Measurements from ENCODE around the gene LSAMP.

Gene LSAMP

DNA sequence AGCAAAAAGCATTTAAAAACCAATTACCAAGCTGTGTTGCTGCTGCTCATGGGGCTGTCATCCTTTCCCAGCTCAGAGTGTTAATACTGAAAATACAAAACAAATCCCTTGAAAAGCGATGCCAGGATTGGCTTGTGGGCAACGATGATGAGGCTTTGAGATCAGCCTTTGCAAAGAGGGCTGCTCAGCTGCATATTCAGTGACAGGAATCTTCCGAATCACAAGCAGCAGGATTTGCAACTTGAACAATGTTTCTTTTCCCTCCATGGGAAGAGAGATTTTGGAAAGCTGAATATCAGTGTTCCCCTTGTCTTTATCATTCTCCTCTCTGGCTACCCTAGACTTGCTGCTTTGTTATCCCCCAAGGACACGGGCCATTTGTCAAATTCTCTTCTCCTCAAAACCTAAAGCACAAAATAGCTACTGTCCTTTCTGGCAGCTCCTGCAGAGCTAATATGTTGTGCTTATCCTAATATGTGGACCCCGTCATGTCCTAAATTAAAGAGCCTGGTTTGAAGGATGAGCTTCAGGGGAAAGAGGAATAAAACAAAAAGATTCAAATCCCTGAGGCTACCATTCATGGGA, 446.2 kb downstream of the LSAMP start:
- DNase-seq, result no peak

DNA sequence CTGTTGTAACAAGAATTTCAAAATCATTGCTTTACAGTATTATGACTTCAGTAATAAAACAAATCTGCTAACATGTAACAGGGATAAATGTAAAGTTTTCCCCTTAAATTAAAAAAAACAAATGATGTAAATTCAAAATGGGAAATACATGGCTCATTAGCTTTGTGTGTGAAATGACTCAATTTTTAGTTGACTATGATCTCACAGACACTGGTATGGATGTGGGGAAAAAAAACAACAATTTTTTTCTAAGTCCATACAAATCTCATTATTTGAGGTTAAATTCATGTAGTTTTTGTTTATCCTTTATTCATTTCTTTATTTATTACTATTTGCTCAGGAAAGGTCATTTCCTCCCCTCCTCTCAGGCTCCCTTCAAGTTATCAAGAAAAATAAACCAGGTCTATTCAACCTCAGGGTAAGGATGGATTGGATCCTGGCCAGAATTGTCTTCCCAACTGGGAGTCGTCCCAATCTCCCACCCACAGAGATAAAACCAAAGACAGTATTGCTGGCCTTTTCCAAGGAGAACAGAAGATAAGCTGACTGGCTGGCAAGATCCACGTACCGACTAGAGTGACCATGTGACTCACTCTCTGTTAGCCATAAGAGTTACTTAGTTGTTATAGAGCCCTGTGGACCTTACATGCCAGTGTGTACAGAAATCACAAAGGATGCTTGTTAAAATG, 448.7 kb downstream of the LSAMP start:
- no peak for DNase-seq

DNA sequence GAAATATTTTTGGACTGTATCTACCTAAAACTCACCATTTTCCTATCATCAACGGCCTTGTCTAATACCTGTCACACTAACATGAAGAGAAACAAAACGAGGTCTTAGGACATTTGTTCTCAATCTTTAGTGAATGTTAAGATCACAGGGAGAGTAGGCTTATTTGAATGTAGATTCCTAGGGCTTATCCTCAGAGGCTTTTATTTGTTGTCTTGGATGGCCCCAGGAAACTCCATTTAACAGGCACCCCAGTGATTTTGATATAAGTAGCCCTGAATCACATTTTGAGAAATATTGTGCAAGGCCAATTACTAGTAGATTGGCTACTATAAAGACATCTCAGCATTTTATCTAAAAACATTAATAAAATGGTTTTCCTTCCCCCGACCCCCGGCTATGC, 454.6 kb downstream of the LSAMP start:
- DNase-seq, result no peak

DNA sequence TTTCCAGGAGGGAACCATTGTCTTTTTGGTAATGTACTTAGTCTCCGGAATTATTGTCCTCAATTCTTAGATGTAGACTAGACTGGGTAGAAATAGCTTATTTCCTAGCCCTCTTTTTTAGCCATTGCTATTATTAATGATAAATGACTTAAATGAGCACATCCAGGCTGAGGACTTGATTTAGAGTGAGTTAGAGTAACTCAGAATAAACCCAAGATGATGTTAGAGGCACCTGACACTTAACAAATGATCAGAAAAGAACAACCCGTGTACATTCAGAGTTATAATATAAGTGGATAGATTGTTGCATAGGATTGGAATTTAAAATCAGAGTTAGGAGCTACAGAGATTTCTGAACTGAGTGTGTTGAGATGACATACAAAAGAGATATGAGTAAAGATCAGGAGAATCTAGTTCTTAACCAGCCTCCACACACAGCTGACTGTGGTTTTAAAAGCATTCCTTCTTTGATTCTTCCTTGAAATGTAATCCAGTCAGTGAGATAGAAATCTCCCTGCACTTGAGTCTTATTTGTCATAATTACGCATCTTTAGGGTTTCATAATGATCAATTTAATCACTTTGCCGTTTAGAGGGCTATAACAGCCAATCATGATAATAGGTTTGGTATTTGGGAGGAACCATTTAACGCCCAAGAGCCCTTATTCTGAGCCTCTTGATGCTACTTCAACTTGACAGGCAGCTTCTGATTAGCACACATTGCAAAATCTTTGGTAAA, 455.4 kb downstream of the LSAMP start:
- DNase-seq, result no peak

GRCh38 chr3:115986555-115987207, 458.6 kb downstream of the LSAMP start:
- no peak for DNase-seq

GRCh38 chr3:115982629-115983028, 462.7 kb downstream of the LSAMP start:
- no peak for DNase-seq

DNA sequence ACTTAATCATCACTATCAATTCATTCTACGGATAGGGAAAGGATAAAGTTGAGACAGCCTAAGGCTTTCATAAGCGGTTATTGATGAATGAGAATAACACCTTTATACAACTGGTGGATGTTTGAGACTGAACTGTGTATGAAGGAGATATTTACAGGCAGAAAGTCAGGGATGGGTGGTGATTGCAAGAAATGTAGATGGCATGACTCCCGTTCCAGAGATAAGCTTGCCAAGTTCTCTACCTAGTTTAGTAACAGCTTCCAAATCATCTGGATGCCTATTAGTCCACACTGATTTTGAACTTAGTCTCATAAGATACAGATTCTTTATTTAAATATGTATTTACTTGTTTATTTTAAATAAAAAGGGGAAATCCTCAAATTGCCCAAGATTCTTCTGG, 463.2 kb downstream of the LSAMP start:
- no peak for DNase-seq

- no peak for DNase-seq
These were observed 464.6 kb downstream of the LSAMP start for GRCh38 chr3:115980709-115981108.

DNA sequence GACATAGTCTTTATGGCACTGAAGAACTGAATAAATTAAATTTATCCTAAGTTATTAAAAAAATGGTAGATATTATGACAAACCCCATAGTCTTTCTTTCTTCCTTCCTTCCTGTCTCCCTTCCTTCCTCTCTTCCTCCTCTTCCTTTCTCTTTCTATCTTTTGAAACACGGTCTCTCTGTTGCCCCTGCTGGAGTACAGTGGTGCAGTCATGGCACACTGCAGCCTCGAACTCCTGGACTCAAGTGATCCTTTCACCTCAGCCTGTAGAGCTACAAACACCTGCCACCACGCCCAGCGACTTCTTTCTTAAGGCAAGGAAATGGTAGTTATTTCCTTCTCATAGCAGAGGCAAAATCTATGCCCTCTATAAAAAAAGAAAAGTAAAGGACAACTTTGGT, 467.4 kb downstream of the LSAMP start:
- no peak for DNase-seq

DNA sequence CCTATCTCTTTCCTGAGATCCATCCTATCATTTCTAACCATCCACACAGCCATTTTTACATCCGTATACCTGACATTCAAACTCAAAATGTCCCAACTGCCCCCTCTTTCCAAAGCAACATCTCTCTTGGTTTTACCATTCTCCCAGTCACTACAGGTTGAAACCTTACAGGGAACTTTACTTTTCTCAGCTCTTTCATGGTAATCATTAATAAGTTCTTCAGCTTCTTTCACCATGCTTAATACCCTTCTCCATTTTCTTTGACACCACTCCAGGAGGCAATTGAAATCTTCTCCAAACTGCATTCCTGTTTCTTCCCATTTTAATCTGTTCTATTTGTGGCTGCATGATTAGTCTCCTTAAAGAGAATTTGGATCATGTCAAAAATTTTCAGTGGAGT, 469.5 kb downstream of the LSAMP start:
- no peak for DNase-seq

DNA sequence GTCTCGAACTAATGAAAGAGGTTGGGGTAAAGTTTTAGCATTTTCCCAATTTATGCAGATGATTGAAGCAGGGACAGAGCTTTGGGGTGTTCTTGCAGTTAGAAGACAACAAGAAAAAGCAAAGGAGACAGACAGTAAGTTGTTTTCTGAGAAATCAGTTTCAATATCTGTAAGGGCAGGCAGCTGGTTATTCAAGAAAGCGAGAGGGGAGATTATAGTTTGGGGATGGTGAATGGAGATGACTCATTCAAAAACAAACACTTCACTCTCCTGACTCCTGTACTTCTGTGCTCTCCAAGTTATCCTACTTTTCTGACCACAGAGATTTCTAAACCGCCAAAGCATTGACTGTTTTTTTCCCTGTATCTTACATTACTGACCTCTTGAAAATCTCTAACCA, 469.9 kb downstream of the LSAMP start:
- no peak for DNase-seq

- no peak for DNase-seq
These were observed 470.3 kb downstream of the LSAMP start for GRCh38 chr3:115974940-115975339.

- no peak for DNase-seq
These were observed 476.4 kb downstream of the LSAMP start for GRCh38 chr3:115968871-115969270.

GRCh38 chr3:115961380-115961779, 483.9 kb downstream of the LSAMP start:
- no peak for DNase-seq

GRCh38 chr3:115960799-115961198, 484.5 kb downstream of the LSAMP start:
- no peak for DNase-seq

DNA sequence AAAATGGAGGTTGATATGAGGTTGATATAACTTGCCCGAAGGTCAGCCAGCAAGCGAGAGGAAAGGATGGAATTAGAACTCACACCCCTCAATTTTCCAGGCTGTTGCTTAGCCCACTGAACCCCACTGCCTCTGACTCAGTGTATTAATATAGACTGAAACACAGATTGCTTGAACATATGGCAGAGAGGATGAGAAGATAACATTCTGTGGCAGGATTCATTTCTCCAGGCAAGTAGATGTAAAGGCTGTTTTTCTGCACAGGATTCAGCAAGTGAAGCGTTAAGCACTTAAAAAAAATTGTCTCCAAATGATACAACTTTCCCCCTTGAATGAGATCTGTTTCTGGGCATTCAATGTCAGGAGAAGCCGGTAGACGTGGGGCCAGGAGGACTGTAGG, 486.8 kb downstream of the LSAMP start:
- no peak for DNase-seq

- no peak for DNase-seq
These were observed 498.0 kb downstream of the LSAMP start for GRCh38 chr3:115947325-115947724.

- no peak for DNase-seq
These were observed 501.7 kb downstream of the LSAMP start for GRCh38 chr3:115943579-115943978.

GRCh38 chr3:115937054-115937453, 508.2 kb downstream of the LSAMP start:
- DNase-seq, result no peak

GRCh38 chr3:115932807-115933206, 512.5 kb downstream of the LSAMP start:
- no peak for DNase-seq

DNA sequence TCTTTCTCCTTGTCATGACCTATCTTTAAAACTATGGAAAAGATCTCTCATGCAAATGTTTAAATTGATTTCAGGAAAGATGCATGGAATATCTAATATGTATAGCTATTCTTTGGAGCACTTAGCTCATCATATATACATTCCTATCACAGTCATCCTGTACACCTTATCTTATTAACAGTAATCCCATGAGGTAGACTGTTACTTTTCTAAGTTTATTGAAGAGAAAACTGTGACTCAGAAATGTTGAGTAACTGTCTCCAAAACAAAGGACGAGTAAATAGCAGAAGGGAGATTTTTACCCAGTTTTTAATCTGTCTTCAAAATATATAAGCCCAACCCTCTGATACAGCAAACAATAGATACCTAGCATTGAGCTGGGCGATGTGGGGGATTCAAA, 513.7 kb downstream of the LSAMP start:
- no peak for DNase-seq

GRCh38 chr3:115930922-115931321, 514.4 kb downstream of the LSAMP start:
- DNase-seq, result no peak

DNA sequence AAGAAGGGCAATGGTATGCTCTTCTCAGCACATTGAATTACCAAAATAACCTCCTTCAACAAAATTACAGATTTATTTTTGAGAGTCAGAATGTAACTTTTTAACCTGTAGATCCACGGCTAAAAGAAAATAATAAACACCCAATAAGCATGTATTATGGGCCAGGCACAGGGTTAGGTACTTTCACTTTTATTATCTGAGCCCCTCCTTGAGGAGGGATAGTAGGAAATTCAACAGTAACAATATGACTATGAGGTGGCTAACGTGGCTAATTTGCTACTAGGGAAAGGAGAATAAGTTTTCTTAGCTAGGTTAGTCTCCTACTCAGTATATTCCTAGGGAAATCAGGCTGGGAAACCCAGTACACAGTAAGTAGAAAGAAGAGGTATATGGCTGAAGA, 515.1 kb downstream of the LSAMP start:
- no peak for DNase-seq

DNA sequence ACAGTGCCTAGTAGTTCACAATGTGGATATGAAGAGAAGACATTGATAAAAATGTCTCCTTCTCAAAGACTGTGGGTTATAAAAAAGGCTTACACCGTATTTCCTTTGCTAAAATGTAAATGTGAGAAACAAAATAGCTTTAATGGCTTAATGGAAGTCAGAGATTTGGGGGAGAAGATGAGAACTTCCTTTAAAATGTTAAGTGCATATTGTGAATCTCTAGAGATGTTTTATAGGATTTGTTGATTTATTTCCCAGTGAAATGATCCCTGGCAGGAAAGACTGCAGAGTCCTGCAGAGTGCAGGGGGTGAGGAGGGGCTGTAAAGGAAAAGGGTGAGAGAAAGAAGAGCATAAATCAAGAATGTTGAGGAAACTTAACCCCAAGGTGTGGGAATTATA, 516.9 kb downstream of the LSAMP start:
- no peak for DNase-seq

Data from activated T-cell treated with anti-CD3 and anti-CD28 coated beads, Interleukin-2, amount 50 U/mL, for 48 hours (primary cell).